Measurements from ENCODE around the gene PLOD2. TPM values are rescaled to one million over a fixed set of nuclear protein-coding genes. Genes with fewer than 3 reads are reported as not detected.

PLOD2 gene
- total and polyA plus RNA-seq, 7 donors: 2.0 to 15.7 (median 7.5) TPM

DNA sequence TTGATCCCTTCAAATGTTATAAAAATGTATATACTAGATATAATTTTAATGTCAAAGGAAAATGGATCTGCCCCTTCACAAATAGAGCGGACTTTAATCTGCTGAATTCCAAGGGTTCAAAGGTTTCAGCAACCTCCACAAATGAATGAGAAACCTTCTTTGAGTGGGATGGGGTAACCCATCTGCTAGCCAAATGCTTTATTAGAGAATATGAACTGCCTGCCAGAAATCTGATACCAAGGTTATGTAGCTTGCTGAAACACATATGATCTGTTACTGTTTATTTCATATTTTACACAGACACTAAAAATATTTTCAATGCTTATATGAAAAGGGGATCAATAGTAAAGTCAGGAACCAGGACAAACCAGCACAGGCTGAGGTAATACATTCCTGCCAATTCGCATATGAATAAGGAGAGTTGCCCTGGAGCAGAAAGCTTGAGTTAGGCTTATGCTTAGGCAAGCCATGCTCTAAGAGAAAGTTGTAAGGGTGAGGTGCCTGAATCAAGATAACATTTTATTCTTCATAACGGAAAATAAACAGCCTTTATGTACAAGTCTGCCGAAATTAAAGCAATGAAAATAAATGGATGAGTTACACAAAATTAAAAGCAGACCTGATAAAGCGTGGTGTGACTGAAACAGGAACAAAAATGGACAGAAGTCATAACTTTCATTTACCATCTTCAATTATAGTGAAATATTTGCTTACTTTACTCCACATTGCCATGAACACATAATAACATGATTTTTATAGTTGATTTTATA, 26.5 kb downstream of the PLOD2 start:
- Histone ChIP-seq H3K9me3 (no peaks in the 10 kb centered on the region), H3K36me3 (ENCODE audit: insufficient read depth in 1 of 2, low read depth in 1 of 2) (no peaks in the 10 kb centered on the region), H3K27me3 (ENCODE audit: insufficient read depth in 3 of 3, low read length in 2 of 3) (no peaks in the 10 kb centered on the region), H3K4me3 (no peak overlapping the region), H3K4me1 (peaks cover 3% of the 10 kb centered on the region), H3K27ac (no peak overlapping the region)
- WGBS, 3 donors: 58 to 70% (median 63%) methylated on average over 5 of the region's 5 CpGs
- TF ChIP-seq, protein P1, sequence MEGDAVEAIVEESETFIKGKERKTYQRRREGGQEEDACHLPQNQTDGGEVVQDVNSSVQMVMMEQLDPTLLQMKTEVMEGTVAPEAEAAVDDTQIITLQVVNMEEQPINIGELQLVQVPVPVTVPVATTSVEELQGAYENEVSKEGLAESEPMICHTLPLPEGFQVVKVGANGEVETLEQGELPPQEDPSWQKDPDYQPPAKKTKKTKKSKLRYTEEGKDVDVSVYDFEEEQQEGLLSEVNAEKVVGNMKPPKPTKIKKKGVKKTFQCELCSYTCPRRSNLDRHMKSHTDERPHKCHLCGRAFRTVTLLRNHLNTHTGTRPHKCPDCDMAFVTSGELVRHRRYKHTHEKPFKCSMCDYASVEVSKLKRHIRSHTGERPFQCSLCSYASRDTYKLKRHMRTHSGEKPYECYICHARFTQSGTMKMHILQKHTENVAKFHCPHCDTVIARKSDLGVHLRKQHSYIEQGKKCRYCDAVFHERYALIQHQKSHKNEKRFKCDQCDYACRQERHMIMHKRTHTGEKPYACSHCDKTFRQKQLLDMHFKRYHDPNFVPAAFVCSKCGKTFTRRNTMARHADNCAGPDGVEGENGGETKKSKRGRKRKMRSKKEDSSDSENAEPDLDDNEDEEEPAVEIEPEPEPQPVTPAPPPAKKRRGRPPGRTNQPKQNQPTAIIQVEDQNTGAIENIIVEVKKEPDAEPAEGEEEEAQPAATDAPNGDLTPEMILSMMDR (IDR thresholded peaks at IDR 0.05): no peak
- no peak for DNase-seq
- ATAC-seq: no peak
- intact Hi-C loops (cut with DNase I): no loop called here

DNA sequence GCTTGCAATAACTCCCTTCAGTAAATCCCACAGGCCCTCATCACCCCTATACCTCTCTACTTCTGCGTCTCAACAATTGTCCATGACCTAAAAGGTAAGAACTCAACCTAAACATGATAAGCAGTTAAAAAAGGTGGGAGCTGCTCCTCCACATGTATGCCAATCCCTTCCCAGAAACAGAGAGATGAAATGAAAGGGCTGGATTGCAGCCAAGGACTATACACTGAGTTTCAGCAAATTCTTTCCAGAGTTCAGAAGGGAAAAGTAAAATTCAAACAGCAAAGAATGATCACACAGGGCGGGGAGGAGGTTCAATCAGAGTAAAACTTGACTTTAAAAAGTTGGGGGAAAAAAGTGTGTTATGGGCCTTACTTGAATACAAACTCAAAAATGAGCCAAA, 27.5 kb downstream of the PLOD2 start:
- intact Hi-C loops (cut with DNase I): no loop called here
- Histone ChIP-seq H3K27ac (no peak overlapping the region), H3K4me1 (peaks cover 6% of the 10 kb centered on the region), H3K36me3 (ENCODE audit: insufficient read depth in 1 of 2, low read depth in 1 of 2) (no peaks in the 10 kb centered on the region), H3K4me3 (no peak overlapping the region), H3K27me3 (ENCODE audit: insufficient read depth in 3 of 3, low read length in 2 of 3) (no peaks in the 10 kb centered on the region), H3K9me3 (no peaks in the 10 kb centered on the region)
- TF ChIP-seq, protein P1 (IDR thresholded peaks at IDR 0.05): no peak
- 89 to 94% (median 91%) methylated on average over 2 of the region's 2 CpGs for WGBS, 3 donors
- ATAC-seq (no peak), DNase-seq (no peak)

DNA sequence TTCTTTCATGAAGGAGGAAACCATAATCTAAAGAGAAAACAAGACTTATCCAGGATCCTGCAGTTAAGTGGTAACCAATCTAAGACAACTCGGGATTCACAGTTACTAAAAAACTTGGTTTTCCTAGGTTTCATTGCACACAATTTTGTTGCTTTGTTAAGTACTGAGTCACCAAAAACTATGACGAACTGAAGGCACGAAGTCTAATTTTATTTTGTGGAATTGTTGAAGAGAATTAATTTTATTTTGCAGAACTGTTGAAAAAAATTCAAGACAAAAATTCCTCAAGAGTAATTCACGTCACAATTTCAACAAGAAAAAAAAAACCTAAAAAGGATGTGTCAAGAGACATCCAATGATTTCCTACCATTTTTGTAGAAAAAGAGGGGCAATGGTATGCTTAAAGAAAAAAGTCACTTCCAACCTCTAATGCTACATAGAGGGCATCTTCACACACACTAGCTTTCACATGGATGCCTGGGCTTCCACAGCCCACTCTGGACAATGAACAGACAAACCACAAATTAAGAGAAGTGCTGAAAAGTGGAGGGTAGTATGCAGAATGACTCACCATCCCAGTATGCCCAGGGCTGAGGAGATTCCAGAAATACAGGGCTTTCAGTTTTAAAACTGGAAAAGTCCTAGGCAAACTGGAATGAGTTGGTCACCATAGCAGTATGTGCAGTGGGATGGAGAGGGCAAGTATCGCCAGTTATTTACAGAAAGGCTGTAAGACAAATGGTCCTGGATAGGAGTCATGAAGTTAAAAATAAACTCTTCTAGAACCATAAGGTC, 29.2 kb downstream of the PLOD2 start:
- H3K4me3 ChIP-seq: no peak overlapping the region
- intact Hi-C loops (cut with DNase I): no loop called here
- TF ChIP-seq, protein P1 (IDR thresholded peaks at IDR 0.05): no peak
- H3K27ac ChIP-seq: no peak overlapping the region
- peak in 2 of 4 donors; percentile 32 to 76 for ATAC-seq
- no peaks in the 10 kb centered on the region for H3K36me3 ChIP-seq (ENCODE audit: insufficient read depth in 1 of 2, low read depth in 1 of 2)
- H3K27me3 ChIP-seq (ENCODE audit: insufficient read depth in 3 of 3, low read length in 2 of 3): no peaks in the 10 kb centered on the region
- peaks cover 6% of the 10 kb centered on the region for H3K4me1 ChIP-seq
- no peak for DNase-seq
- 59 to 87% (median 62%) methylated on average over 5 of the region's 5 CpGs for WGBS, 3 donors
- H3K9me3 ChIP-seq: no peaks in the 10 kb centered on the region

DNA sequence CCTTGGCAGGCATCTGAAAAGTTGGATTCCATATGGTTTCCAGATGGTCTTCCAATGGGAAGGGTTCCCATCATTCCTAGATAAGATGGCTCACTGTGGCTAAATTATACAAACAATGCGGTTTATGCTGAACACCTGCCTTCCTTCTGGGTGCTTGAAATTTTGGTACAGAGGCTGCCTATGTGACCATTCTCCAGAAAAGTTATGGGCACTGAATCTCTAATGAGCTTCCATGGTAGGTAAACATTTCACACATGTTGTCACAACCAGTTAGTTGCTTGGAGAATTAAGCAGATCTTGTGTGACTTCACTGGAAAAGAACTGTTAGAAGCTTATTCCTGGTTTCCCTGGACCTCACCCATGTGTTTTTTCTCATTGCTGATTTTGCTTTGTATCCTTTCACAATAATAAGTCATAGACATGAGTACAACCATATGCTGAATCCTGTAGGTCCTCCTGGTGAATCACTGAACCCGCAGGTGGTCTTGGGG, 30.1 kb downstream of the PLOD2 start:
- no peaks in the 10 kb centered on the region for H3K27me3 ChIP-seq (ENCODE audit: insufficient read depth in 3 of 3, low read length in 2 of 3)
- WGBS, 3 donors: 96 to 98% (median 97%) methylated on average over 2 of the region's 2 CpGs
- peaks cover 6% of the 10 kb centered on the region for H3K4me1 ChIP-seq
- no peak for DNase-seq
- no peak overlapping the region for H3K27ac ChIP-seq
- H3K36me3 ChIP-seq (ENCODE audit: insufficient read depth in 1 of 2, low read depth in 1 of 2): no peaks in the 10 kb centered on the region
- TF ChIP-seq, protein P1 (IDR thresholded peaks at IDR 0.05): no peak
- ATAC-seq: no peak
- no peak overlapping the region for H3K4me3 ChIP-seq
- intact Hi-C loops (cut with DNase I): no loop called here
- H3K9me3 ChIP-seq: no peaks in the 10 kb centered on the region

All from psoas muscle (tissue), 8 donors.